Pons (tissue), 1 donor: Measurements from ENCODE around the gene ATP11A.
A peak's percentile ranks its signal among the peaks of the same experiment; 100 is the strongest.
"Not testable (repeated sequence)": the region's sequence is repeated elsewhere in the genome, so short reads cannot be mapped to it uniquely, and the experiment has no call there.

ENCODE experiments used
- DNase-seq: peaks from one replicate; pipeline ENCODE4 v3.0.0-alpha.2; 2016; ENCODE audit warnings: low spot score

Gene ATP11A

GRCh38 chr13:112774829-112775565 is 85.2 kb downstream of the ATP11A start:
- no peak for DNase-seq

- DNase-seq: no peak
These were observed 86.0 kb downstream of the ATP11A start for GRCh38 chr13:112775791-112776279.

GRCh38 chr13:112776354-112776753 is 86.5 kb downstream of the ATP11A start:
- no peak for DNase-seq

GRCh38 chr13:112776971-112777370 is 87.1 kb downstream of the ATP11A start:
- DNase-seq: no peak

DNA sequence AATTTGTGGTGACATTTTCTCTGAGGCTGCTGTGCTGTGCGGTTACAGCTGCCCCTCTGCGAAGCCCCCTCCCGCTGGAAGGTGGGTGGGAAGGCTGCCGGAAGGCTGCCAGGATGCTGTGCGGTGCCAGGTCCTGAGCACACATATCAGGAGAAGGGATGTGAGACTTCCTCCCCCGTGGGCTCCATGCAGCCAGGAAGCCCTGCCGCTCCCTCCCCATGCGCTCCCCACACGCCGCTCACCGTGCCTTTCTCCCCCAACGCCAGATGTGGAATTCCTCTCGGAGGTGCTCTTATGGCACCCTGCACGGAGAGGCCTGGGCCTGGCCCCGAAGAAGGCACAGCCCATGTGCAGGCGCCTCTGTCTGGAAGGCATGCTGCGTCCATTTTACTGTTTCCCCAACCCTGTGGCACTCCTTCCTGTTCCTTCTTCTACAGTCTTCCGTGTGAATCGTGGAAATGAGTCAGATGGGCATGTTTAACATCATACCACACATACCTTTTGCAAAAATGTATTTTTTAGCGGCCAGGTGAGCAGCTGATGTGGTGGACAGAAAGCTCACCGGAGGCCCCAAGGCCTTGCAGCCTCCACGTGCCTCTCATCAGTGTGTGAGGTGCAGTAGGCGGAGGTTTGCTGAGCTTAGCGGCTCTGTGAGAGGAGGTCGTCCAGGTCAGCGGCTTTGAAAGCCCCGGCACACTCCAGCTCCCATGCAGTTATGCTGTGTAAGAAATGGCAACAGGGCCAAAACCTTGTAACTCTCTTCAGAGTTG is 88.0 kb downstream of the ATP11A start:
- DNase-seq: no peak

DNA sequence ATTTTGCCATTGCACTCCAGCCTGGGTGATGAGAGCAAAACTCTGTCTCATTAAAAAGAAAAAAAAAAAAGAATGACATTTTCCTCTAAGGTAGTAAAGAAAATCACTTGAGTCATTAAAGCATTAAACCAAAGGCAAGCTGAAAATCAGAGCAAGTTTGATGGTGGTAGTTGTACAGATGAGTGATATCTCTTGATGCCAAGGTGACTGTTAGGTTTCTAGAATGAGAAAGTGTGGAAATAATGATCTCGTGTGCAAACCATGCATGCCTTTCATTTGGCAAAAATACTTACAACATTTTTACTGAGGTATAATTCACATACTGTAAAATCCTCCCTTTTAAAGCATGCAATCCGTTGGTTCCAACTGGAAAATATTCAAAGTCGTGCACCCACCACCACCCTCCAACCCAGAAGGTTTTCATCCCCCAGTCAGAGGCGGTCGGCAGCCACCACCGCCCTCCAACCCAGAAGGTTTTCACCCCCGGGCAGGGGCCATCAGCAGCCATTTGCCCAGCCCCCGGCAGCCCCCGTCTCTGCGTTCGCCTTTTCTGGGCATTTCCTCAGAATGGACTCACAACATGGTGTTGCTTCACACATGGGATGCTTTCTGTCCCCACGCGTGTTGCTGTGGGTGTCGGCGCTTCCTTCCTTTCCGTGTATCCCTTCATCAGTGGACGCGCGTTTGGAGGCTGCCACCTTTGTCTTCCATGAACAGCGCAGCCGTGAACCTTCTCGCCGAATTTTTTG is 90.2 kb downstream of the ATP11A start:
- DNase-seq: no peak

DNA sequence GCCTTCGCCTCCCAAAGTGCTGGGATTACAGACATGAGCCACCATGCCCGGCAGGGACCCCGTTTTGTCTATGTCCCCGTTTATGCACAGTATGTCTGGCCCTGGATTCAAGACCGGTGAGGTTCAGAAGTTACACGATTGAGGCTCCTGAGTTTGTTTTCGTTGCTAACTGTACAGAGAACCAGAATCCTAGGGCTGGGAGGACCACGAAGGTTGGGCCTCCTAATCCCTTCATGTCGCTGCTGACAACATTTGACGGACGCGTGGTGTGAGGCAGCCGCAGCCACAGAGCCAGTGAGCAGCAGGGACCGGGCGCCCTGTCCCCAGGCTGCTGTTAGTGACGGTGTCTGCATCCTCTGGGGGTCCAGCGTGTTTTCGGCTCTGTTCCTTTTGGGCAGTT is 91.4 kb downstream of the ATP11A start:
- DNase-seq: no peak

DNA sequence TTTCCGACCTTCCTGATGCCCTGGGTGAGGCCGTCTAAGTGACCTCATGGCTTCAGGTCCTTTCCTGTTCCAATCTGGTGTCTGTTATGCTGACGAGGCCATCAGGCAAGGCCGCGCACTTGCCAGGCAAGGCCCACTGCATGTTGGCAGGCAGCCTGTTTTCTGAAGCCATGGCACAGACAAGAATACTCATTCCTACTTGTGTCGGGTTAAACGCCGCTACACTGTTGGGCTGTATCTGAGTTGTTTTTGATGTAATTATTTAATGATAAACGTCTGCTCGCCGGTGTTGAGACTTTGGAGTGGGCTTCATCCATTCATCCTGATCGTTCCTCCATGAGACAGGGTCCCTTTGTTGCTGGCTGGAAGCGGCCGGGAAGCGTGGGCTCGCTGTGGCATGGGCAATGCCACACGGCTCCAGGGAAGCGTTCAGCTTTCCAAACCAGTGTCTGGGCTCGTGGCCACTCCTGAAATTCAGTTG is 92.1 kb downstream of the ATP11A start:
- DNase-seq: peak; percentile 85

GRCh38 chr13:112782429-112783010 is 92.7 kb downstream of the ATP11A start:
- no peak for DNase-seq

DNA sequence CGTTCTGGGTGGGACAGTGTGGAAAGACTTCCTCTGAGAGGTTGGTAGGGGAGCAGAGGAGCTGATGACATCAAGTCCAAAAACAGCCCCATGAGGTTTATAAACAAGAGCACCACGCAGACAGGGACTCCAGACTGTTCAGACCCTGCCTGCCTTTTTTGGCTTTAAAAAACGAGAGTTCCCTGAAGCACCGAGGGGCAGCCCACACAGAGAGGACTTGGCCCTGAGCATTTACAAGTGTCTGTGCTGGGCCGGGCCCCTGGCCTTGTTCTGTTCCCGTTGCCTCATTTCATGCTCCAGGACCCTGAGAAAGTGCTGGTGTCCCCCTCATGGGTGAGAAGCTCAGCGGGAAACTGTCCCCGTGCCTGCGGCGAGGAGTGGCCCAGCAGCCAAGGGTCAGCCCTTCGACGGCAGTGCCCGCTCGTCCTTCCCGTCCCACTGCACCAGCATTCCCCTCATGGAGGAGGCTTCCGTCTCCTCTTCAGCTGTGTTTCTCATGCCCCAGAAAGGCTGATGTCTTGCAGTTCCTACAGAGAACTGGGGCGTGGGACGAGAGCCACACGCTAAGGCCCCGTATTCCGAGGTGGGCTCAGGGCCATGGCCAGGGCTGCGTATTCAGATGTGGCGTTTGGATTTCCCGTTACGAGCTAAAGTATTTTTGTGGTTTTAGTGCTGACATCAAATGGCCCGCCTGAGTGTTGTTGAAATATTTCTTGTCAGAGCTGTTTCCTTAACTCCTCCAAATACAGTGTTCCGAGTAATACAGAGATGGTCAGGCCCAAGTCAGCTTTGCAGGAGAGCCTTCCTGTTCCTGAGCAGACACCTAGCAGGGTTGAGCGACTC is 93.5 kb downstream of the ATP11A start:
- DNase-seq: no peak

DNA sequence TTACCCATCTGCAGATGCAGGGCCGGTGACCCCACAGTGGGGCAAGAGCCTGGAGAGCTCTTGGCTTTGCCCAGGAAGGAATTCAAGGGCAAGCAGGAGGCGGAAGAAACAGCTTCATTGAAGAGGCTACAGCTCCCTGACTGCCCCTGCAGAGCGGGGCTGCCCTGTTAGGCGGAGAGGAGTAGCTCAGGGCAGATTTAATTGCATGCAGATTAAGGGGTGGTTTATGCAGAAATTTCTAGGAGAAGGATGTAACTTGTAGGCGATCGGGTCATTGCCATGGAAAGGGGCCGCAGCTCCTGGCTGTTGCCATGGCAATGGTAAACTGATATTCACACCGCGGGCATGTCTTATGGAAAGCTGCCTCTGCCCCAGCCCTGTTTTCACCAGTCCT is 94.1 kb downstream of the ATP11A start:
- no peak for DNase-seq

GRCh38 chr13:112784811-112785482 is 95.1 kb downstream of the ATP11A start:
- no peak for DNase-seq

DNA sequence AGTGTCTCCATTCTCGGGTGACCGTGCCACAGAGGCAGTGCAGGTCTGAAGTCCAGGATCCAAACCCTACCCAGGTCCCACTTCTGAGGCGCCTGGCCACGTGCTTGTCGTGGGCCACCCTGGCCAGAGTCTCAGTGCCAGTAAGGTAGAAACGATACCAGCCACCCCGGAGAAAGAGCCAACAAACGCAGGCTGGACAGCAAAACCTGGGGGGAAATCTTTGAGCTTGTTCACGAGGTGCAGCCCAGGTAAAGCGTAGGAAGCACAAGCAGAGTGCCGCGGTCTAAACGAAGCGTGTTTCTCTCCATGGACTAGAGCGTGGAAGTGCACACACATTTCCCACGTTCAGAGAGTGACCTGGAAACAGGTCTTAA is 95.6 kb downstream of the ATP11A start:
- DNase-seq: no peak

- DNase-seq: not testable (repeated sequence)
These were observed 97.0 kb downstream of the ATP11A start for GRCh38 chr13:112786810-112787209.

GRCh38 chr13:112790735-112791641 is 101.2 kb downstream of the ATP11A start:
- DNase-seq: no peak

DNA sequence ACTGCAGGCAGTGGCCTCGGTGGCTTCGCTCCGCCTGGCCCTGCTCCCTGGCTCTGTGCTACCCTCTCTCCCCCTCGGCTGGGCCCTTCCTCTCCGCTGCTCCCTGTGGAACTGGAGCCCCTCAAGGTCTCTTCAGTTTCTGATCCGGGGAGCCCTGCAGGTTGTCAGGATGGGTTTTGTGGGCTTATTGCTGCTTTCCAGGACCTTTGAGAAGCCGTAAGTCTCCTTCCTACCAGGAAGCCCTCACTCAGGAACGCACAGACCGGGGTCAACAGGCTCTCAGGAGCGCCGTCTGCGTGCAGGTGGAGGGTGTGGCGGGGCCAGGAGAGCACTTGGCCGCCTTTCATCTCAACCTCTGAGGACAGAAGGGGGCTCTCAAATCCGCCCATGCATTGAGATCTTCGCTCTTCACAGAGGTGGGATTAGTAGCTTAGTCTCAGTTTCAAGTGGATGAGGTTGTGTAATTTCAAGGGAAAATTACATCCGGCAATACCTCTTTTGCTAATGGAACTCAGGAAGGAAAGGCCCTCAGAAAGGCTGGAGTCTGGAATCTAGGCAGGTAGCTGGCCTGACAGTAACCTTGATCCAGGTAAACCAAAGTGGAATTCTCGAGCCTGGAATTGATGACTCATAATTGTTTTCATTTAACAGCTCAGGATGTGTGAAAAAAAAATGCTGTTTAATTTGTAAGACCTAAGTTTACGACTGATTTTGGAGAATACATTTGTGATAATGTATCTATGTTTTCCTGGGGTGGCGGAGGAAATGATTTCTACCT is 102.0 kb downstream of the ATP11A start:
- DNase-seq: no peak

GRCh38 chr13:112792511-112792910 is 102.7 kb downstream of the ATP11A start:
- DNase-seq: no peak

DNA sequence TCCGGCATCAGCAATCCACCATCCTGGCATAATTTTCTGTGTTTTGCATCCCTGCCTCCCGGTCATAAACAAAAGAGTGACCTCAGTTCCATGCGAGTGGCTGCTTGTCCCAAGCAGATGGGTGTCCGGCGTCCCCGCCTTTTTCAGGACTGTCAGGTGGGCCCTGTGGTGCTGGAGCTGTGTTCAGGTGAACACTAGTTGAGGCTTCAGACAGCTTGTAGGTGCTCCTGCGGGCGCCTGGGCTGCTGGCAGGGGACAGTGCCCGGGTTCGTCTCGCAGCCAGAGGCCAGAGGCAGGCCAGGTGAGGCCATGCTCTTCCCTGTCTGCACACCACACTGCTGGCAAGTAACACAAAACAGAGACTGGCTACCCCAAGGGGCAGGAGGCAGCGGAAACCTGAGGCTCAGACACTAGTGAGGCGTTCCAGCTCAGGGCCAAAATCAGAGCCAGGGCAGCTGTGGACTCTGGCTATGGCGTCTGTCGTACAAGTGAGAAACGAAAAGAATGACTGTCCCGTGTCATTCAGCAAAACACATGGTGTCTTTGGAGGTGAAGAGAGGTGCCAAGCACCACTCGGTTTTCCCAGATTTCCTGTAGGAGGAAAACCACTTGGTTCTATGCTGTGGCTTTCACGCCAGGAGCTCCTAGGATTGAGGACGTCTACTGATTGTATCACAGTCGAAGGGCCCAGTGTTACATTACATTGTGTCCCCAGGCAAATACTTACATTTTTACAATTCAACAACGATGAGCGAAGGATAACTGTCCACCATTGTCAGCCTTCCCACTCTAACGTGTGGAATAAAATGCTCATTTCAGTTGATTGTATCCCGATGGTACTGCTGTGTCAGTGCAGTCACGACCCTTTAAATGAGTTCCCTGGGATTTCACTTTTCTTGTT is 104.0 kb downstream of the ATP11A start:
- DNase-seq: no peak
